Measurements from ENCODE around the gene ANKMY1. TPM values are rescaled to one million over a fixed set of nuclear protein-coding genes. Genes with fewer than 3 reads are reported as not detected.
"Not testable (repeated sequence)": the region's sequence is repeated elsewhere in the genome, so short reads cannot be mapped to it uniquely, and the experiment has no call there.

ANKMY1 gene
- total RNA-seq, 1 donor, result 5.2 TPM

DNA sequence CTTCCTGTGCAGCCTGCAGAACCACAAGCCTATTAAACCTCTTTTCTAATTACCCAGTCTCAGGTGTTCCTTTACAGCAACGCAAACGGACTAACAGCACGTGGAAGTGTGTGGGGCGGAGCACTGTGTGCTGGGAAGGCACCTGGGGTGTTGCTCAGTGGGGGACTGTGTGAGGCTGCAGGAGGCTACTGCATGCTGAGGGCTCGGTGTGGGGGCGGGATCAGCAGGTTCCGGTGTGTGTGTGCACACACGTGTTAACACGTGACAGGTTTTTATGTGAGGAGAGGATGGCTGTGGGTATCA is 58.9 kb downstream of the ANKMY1 start:
- DNase-seq (ENCODE audit: low read depth), result no peak
- TF ChIP-seq, protein P1, sequence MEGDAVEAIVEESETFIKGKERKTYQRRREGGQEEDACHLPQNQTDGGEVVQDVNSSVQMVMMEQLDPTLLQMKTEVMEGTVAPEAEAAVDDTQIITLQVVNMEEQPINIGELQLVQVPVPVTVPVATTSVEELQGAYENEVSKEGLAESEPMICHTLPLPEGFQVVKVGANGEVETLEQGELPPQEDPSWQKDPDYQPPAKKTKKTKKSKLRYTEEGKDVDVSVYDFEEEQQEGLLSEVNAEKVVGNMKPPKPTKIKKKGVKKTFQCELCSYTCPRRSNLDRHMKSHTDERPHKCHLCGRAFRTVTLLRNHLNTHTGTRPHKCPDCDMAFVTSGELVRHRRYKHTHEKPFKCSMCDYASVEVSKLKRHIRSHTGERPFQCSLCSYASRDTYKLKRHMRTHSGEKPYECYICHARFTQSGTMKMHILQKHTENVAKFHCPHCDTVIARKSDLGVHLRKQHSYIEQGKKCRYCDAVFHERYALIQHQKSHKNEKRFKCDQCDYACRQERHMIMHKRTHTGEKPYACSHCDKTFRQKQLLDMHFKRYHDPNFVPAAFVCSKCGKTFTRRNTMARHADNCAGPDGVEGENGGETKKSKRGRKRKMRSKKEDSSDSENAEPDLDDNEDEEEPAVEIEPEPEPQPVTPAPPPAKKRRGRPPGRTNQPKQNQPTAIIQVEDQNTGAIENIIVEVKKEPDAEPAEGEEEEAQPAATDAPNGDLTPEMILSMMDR (IDR thresholded peaks at IDR 0.05; ENCODE audit: insufficient read depth, low read depth, low read length), result no peak
- no peak overlapping the region for H3K4me3 ChIP-seq (ENCODE audit: low read depth, low read length)

DNA sequence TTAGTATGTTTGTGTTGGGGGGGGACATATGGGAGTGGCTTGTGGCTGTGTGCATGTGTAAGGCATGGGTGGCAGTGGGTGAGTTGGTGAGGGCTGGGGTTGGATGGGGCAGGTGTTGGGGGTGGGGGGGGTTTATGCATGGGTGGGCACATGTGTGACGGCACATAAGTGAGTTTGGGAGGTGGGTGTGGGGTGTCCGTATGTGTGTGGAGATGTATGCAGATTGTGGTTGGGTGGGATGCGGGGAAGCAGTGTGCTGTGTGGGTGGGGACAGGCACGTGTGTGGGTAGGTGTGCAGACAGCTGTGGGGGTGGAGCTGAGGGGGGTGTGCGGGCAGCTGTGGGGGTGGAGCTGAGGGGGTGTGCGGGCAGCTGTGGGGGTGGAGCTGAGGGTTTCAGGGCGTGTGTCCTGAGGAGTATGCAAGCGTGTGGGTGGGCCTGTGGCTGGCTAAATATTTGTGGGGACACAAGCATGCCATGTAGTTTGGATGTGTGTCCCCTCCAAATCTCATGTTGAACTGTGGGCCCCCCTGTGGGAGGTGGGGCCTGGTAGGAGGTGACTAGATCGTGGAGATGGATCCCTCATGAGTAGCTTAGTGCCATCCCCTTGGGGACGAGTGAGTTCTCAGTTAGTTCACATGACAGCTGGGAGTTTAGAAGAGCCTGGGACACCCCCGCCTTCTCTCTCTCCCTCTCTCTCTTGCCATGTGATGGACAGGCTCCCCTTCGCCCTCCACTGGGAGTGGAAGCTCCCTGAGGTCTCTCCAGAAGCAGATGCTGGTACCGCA is 59.4 kb downstream of the ANKMY1 start:
- H3K4me3 ChIP-seq (ENCODE audit: low read depth, low read length), result no peak overlapping the region
- TF ChIP-seq, protein P1 (IDR thresholded peaks at IDR 0.05; ENCODE audit: insufficient read depth, low read depth, low read length), result no peak
- no peak for DNase-seq (ENCODE audit: low read depth)

DNA sequence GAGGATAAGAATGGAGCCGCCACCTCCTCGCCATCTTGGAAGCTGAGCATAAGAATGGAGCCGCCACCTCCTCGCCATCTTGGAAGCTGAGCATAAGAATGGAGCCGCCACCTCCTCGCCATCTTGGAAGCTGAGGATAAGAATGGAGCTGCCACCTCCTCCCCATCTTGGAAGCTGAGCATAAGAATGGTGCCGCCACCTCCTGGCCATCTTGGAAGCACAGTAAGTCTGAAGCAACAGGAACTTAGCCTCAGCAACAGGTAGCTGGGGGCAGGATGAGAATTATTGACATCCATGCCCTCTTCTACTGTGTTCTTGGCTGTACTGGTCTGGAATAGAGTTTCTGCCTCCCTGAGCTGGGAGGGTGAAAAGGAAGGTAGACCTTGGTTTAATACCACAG is 60.7 kb downstream of the ANKMY1 start:
- DNase-seq (ENCODE audit: low read depth), result peak; percentile 56
- TF ChIP-seq, protein P1 (IDR thresholded peaks at IDR 0.05; ENCODE audit: insufficient read depth, low read depth, low read length), result peak; percentile 37
- H3K4me3 ChIP-seq (ENCODE audit: low read depth, low read length), result not testable (repeated sequence)

DNA sequence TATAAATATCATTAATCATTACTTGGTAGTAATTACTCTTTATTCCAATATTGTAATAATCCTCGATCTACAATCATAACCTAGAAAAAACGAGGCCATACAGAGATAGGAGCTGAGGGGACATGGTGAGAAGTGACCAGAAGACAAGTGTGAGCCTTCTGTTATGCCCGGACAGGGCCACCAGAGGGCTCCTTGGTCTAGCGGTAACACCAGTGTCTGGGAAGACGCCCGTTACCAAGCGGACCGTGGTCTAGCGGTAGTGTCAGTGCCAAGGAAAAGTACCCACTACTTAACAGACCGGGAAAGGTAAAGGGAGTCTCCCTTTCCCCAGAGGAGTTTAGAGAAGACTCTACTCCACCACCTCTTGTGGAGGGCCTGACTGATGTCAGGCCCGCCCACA is 62.8 kb downstream of the ANKMY1 start:
- DNase-seq (ENCODE audit: low read depth), result peak; percentile 10

DNA sequence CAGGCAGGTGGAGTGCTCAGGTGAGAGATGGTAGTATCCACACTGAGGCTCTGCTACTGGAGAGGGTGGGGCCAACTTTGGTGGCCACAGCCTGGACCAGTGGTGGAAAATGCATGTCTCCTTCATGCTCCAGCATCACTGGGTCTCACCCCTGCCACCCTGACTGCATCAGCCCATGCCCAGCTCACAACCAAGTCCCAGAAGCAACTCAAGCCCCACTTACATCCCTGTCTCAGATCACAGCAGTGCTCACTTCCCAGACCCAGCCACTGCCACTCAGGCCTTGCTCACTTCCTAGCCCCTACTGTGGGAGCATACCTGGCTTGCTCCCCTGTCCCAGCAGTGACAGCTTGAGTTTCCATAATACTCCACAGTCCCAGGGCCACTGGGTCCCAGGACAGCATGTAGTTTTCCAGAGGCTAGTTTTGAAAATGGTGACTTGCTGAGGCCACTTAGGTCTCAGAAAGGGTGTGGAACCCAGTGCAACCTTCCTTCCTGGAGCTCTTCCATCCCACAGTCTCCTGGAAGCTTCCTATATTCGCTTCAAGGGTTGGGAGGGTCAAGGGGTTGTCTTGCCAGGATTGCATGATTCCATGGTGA is 63.5 kb downstream of the ANKMY1 start:
- no peak overlapping the region for H3K4me3 ChIP-seq (ENCODE audit: low read depth, low read length)
- TF ChIP-seq, protein P1 (IDR thresholded peaks at IDR 0.05; ENCODE audit: insufficient read depth, low read depth, low read length), result no peak
- DNase-seq (ENCODE audit: low read depth), result no peak

More for the DNA sequence above, 62.8 kb downstream of the ANKMY1 start:
- TF ChIP-seq, protein P1 (IDR thresholded peaks at IDR 0.05; ENCODE audit: insufficient read depth, low read depth, low read length), result peak; percentile 49
- not testable (repeated sequence) for H3K4me3 ChIP-seq (ENCODE audit: low read depth, low read length)

DNA sequence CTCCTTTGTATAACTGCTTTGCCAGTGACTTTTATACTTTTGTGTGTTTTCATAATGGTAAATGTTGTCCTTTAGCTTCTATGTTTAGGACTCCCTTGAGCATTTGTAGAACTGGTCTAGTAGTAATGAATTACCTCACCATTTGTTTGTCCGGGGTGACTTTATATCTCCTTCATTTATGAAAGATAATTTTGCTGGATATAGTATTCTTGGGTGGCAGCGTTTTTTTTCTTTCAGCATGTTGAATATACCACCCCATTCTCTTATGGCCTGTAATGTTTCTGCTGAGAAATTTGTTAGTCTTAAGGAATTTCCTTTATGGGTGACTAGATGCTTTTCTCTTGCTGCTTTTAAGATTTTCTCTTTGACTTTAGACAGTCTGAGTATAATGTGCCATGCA is 66.3 kb downstream of the ANKMY1 start:
- DNase-seq (ENCODE audit: low read depth), result no peak
- H3K4me3 ChIP-seq (ENCODE audit: low read depth, low read length), result no peak overlapping the region

More for the DNA sequence above, 66.3 kb downstream of the ANKMY1 start:
- TF ChIP-seq, protein P1 (IDR thresholded peaks at IDR 0.05; ENCODE audit: insufficient read depth, low read depth, low read length), result no peak
